Lower lobe of right lung (tissue), 2 donors: ENCODE measurements around the gene TRMT2B. TPM values are rescaled to one million over a fixed set of nuclear protein-coding genes. Genes with fewer than 3 reads are reported as not detected.

Experiments used
- ATAC-seq, 2 donors: fragments of 200-7000 bp; cut with Tn5 transposase; one replicate each; pipeline ENCODE4 v1.9.1; 2020 to 2022; ENCODE audit warnings: mild to moderate bottlenecking in 2 of 2, moderate library complexity in 2 of 2
- DNase-seq: peaks from one replicate; pipeline ENCODE4 v3.0.0-alpha.2; 2020
- H3K27ac ChIP-seq: fragments of 200-600 bp; one replicate; pipeline ENCODE4 v1.8.0; 2022
- H3K27me3 ChIP-seq: fragments of 200-600 bp; one replicate; pipeline ENCODE4 v1.8.0; 2022; ENCODE audit warnings: low read depth
- H3K36me3 ChIP-seq: fragments of 200-600 bp; one replicate; pipeline ENCODE4 v1.8.0; 2022; ENCODE audit warnings: mild to moderate bottlenecking
- H3K4me1 ChIP-seq: fragments of 200-600 bp; one replicate; pipeline ENCODE4 v1.8.0; 2022
- H3K4me3 ChIP-seq: fragments of 200-600 bp; one replicate; pipeline ENCODE4 v1.8.0; 2022; ENCODE audit warnings: mild to moderate bottlenecking
- H3K9me3 ChIP-seq: fragments of 200-600 bp; one replicate; pipeline ENCODE4 v1.8.0; 2022
- intact Hi-C: fragments of 100-400 bp; cut with DNase I; formaldehyde crosslinking; loops from one replicate; pipeline ENCODE4 v1.11.0; 2022
- total RNA-seq: library from RNA; stranded (reverse); fragmentation: NEBNext Ultra II Directional; extraction: Animal tissue kit (Norgen Biotek cat#: 25700); gene quantifications from one replicate; pipeline ENCODE4 v1.2.1, GENCODE V29; 2021
- TF ChIP-seq, protein P1 (sequence below): fragments of 200-600 bp; IDR thresholded peaks from one replicate; pipeline ENCODE4 v1.8.0; 2022; ENCODE audit warnings: antibody characterized with exemption, mild to moderate bottlenecking
- donor health status: DM: no; HTN: yes; CAD: no; lungs with severe emphysema.

The TRMT2B gene
- total RNA-seq, 1 donor from 2014 or later: 19.4 TPM

DNA sequence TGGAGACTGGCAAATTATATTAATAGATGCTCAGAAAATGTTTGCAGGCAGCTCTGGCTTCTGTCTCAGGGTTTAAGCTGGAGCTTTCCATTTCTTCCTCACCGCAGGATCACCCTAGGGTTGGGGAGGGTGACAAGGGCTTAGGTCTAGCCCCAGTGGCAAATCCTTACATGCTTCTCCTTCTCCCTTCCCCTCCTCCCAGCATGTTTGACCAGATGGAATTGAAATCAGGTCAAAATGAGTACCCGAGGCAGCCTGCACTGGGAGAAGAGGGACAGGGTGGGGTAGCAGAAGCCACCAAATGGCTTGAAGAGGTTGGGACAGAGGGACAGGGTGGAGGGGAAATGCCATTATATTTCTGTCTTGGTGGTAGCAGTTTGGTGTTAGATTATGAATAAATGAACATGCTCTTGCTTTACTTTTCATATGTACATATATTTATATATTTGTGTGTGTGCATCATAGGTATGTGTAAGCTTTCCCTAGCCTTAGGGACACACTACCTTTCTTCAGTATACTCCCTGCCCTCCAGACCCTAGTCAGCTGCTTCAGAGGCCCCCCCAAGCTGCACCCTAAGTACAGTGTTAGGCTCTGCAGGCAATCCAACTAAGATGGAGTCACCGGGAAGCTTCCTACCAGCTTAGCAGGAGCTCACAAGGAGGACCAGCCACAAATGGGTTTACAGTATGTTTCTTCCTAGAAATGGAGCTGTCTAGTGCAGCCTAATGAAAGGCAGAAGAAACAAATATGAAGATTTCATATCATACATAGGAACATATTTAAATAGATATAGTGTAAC is 28.6 kb upstream of the TRMT2B start:
- TF ChIP-seq, protein P1, sequence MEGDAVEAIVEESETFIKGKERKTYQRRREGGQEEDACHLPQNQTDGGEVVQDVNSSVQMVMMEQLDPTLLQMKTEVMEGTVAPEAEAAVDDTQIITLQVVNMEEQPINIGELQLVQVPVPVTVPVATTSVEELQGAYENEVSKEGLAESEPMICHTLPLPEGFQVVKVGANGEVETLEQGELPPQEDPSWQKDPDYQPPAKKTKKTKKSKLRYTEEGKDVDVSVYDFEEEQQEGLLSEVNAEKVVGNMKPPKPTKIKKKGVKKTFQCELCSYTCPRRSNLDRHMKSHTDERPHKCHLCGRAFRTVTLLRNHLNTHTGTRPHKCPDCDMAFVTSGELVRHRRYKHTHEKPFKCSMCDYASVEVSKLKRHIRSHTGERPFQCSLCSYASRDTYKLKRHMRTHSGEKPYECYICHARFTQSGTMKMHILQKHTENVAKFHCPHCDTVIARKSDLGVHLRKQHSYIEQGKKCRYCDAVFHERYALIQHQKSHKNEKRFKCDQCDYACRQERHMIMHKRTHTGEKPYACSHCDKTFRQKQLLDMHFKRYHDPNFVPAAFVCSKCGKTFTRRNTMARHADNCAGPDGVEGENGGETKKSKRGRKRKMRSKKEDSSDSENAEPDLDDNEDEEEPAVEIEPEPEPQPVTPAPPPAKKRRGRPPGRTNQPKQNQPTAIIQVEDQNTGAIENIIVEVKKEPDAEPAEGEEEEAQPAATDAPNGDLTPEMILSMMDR: no peak
- DNase-seq (no peak), ATAC-seq (no peak)
- H3K36me3 ChIP-seq: no peaks in the 10 kb centered on the region
- H3K4me1 ChIP-seq: no peaks in the 10 kb centered on the region
- no peaks in the 10 kb centered on the region for H3K27me3 ChIP-seq
- H3K4me3 ChIP-seq: no peak overlapping the region
- intact Hi-C loops: no loop called here
- H3K27ac ChIP-seq: no peak overlapping the region
- H3K9me3 ChIP-seq: no peaks in the 10 kb centered on the region

DNA sequence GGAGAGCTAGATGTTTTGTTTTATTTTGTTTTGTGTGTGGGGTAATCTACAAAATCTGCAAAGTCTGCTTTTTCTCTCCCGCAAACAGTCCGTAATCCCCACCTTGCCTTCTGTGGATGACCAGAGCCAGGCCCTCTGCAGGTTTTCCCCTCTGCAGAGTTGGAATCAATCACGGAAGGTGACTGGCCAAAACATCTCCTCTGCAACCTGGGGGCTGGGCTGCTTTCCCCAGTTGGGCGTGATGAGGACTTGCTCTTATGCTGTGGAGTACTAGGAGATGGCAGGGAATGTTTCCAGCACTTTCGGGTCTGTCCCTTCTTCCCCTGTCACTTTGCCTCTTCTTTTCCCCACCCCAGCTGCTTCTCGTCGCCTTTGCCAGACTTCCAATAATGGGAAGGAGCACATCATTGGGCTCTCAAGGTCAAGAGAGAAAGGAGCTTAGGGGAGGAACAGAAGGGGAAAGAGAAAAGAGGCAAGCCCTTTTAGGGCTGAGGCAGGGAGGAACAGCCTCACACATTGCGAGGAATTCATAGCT is 27.9 kb upstream of the TRMT2B start:
- no peaks in the 10 kb centered on the region for H3K27me3 ChIP-seq
- H3K27ac ChIP-seq: no peak overlapping the region
- H3K9me3 ChIP-seq: no peaks in the 10 kb centered on the region
- H3K36me3 ChIP-seq: no peaks in the 10 kb centered on the region
- intact Hi-C loops: no loop called here
- DNase-seq (no peak), ATAC-seq (no peak)
- H3K4me1 ChIP-seq: no peaks in the 10 kb centered on the region
- TF ChIP-seq, protein P1: no peak
- H3K4me3 ChIP-seq: peak overlapping the region; percentile 46

DNA sequence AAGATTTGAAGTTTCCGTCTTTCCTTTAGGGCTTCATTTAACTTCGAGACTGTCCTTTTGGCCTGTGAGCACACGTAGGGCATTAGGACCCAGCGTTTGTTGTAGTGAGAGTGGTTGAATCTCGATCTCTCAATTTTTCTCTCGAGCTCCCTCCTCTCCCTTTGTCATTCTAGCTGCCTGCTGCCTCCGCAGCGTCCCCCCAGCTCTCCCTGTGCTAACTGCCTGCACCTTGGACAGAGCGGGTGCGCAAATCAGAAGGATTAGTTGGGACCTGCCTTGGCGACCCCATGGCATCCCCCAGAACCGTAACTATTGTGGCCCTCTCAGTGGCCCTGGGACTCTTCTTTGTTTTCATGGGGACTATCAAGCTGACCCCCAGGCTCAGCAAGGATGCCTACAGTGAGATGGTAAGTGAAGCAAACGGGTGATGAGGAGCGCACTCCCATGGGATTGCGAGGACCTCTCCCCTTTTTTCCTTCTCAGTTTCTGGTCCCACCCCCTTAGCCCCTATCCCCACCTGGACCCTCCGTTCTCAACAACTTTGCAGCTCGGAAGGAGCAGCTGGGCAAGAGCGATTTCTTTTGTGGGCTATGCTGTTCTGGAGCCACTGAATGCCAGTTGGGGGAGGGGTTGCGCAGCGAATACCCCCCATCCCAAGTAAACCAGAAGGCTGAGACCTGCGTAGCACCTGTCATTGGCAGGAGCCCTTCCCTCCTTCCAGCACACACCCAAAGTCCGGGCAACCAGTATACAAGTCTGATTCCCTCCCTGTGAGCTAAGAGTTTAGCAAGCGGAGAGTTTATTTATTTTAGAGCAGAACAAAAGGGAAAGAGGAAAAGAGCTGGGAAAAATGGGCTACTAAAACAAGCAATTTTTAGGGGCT is 27.0 kb upstream of the TRMT2B start, which contains the start of gene TMEM35A:
TSS of gene TMEM35A (plus strand) at position 164 of the 883 bp plus-strand sequence. CDS start at position 288, 124 bp downstream.
- intact Hi-C loops: no loop called here
- Histone ChIP-seq H3K4me3 (peak within 1 kb of the TSS; percentile 46), H3K9me3 (no peaks in the 10 kb centered on the region), H3K36me3 (no peaks in the 10 kb centered on the region), H3K27me3 (no peaks in the 10 kb centered on the region), H3K4me1 (no peaks in the 10 kb centered on the region), H3K27ac (no peak within 1 kb of the TSS)
- TF ChIP-seq, protein P1: no peak
- ATAC-seq (peak in 1 of 2 donors; percentile 11), DNase-seq (no peak)

DNA sequence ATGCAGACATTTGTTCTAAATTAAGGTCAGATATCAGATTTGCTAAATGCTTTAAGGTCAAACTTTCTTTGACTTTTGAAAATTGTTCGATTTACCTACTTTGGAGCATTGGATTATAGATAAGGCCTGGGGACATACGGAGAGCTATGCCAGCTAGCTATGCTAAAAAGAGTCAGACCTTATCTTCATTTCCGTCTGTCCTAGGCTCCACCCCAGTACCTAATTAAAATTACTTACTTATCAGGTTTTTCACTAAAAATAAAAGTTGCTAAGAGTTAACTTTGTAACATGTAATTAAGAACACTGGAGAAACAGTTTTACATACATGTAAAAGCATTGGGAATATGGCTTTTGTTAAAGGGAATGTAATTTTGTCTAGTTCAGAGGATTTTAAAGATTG is 19.7 kb upstream of the TRMT2B start:
- Histone ChIP-seq H3K9me3 (no peaks in the 10 kb centered on the region), H3K27ac (no peak overlapping the region), H3K4me1 (no peaks in the 10 kb centered on the region), H3K27me3 (no peaks in the 10 kb centered on the region), H3K4me3 (no peak overlapping the region), H3K36me3 (no peaks in the 10 kb centered on the region)
- ATAC-seq: no peak
- no peak for DNase-seq
- TF ChIP-seq, protein P1: no peak
- intact Hi-C loops: no loop called here

DNA sequence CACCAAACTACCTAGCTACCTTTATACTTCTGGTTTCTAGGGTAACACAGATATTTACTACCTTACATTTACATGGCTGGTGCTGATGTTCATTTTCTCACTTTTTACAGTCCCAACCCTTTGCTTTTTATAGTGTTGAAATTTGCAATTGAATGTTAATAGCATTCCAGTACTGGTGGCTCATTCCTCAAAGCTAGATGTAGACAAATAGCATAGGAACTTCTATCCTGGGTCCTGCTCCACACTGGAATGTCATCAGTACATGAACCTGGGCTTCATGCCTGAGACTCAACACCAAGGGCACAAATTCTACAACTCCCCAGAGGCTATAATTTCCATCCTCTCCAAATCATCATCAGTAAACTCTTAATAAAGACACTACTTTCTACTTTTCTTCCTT is 10.3 kb upstream of the TRMT2B start:
- Histone ChIP-seq H3K36me3 (no peaks in the 10 kb centered on the region), H3K27ac (no peak overlapping the region), H3K27me3 (no peaks in the 10 kb centered on the region), H3K4me3 (no peak overlapping the region), H3K4me1 (no peaks in the 10 kb centered on the region), H3K9me3 (no peaks in the 10 kb centered on the region)
- no peak for DNase-seq
- ATAC-seq: no peak
- TF ChIP-seq, protein P1: no peak
- intact Hi-C loops: no loop called here
